ENCODE measurements around the gene ETV3.
A peak's percentile ranks its signal among the peaks of the same experiment; 100 is the strongest.
"Not testable (repeated sequence)": the region's sequence is repeated elsewhere in the genome, so short reads cannot be mapped to it uniquely, and the experiment has no call there.

The ETV3 gene

DNA sequence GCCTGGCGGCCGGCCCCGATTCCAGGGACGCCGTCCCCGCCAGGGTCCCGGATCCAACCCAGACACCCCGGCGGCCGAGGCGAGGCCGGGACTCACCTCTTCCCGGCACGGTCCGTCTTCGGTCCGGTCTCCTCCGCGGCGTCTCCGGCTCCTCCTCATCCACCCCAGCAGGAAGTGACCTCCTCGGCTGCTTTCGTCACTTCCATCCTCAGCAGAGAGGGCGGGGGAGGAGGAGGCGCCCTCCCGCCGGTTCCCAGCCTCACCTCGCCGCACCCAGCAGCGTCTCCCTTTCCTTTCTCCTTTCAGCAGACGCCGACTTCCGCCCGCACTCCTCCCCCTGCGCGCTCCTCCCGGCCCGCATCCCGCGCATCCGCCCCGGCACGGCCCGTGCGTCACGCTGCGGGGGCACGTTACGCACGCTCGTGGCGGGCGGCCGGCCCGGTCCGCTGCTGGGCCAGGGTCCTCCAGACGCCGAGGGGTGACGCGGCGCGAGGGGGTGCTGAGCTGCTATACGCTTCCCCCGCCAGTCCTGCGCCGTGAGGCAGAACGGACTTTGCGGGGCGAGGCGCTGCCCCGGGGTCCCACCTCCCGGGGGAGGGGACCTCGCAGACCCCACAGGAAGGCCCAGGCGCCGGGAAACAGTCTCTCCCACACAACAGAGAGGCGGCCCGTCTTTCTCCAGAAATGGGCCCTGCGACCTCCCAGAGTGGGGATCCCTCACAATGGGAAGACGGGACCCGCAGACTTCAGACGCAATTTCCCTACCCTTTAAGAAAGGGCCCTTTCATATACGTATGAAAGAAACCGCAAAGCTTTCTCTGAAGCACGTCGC, at the start of gene ETV3:
ETV3 (minus strand) TSS at position 176 of the 832 bp plus-strand sequence. CDS start 2,043 bp downstream, outside the sequence.
- Mint-ChIP-seq H3K27ac (peak within 1 kb of the TSS; percentile 91), H3K9me3 (no peaks in the 10 kb centered on the region), H3K36me3 (peaks cover 10% of the 10 kb centered on the region), H3K27me3 (no peaks in the 10 kb centered on the region), H3K4me1 (peaks cover 26% of the 10 kb centered on the region), H3K4me3 (peak within 1 kb of the TSS; percentile 92)
- ATAC-seq (ENCODE audit: low read depth) (peak; percentile 86), DNase-seq (ENCODE audit: low spot score in 2 of 2) (peak; percentile 66 to 75)

- no peak for DNase-seq (ENCODE audit: low spot score in 2 of 2)
- no peaks in the 10 kb centered on the region for H3K4me1 Mint-ChIP-seq
- H3K27ac Mint-ChIP-seq: no peak overlapping the region
Observed at GRCh38 chr1:157186281-157186992, 48.2 kb upstream of the ETV3 start.

DNA sequence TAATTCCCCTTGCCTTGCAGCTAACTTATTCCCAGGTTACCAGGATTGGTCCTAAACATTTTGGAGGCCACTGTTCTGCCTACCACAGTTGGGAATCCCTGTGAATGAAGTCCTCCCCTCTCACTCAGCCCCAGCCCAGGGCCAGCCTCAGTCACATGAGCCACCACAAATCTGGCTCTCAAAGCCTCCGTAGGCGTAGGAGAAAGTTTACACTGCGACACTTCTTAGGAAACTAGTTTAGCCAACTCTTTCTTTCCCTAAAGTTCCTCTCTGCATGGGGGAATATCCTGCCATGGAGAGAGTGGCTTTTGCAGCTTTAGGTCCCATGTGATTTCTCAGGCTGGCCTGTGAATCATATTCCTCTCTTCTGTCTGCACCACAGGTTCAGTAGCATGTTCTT, 45.7 kb upstream of the ETV3 start:
- Mint-ChIP-seq H3K27ac (no peak overlapping the region), H3K9me3 (no peaks in the 10 kb centered on the region), H3K36me3 (no peaks in the 10 kb centered on the region), H3K4me1 (no peaks in the 10 kb centered on the region), H3K27me3 (peaks cover 6% of the 10 kb centered on the region), H3K4me3 (no peak overlapping the region)
- ATAC-seq (ENCODE audit: low read depth) (no peak), DNase-seq (ENCODE audit: low spot score in 2 of 2) (no peak)

More at GRCh38 chr1:157186281-157186992, 48.2 kb upstream of the ETV3 start:
- Mint-ChIP-seq H3K4me3 (no peak overlapping the region), H3K9me3 (no peaks in the 10 kb centered on the region), H3K36me3 (no peaks in the 10 kb centered on the region), H3K27me3 (peaks cover 14% of the 10 kb centered on the region)
- no peak for ATAC-seq (ENCODE audit: low read depth)

DNA sequence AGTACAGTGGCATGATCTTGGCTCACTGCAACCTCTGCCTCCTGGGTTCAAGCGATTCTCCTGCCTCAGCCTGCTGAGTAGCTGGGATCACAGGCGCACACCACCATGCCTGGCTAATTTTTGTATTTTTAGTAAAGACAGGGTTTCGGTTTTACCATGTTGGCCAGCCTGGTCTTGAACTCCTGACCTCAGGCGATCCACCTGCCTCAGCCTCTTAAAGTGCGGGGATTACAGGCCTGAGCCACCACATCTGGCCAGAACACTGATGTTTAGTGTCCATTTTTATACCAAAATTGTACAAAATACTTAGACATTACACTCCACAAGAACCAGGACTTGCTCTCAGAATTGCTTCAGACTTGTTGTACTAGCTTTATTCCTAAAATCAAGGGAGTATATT, 44.2 kb upstream of the ETV3 start:
- not testable (repeated sequence) for H3K4me3 Mint-ChIP-seq; DNase-seq (ENCODE audit: low spot score in 2 of 2); H3K9me3 Mint-ChIP-seq; H3K27ac Mint-ChIP-seq; H3K36me3 Mint-ChIP-seq; H3K4me1 Mint-ChIP-seq; H3K27me3 Mint-ChIP-seq; ATAC-seq (ENCODE audit: low read depth)

DNA sequence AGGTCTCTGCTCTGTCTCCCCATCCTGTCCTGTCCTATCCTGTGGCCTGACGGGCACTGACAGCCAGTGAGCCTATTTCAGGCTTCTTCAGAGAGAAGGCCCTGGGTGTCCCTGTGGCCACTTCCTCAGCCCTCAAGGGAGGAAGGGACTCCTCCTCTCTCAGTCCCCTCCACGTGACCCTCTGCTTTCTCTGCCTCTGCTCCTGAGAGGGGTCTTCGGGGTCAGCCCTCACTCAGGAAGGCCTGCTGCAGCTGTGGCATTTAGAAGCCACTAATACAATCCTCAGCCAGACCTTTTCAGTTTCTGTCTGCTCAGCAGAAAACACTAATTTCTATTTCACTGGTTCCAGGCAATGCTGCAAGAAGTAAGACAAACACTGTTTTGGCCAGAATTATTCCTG, 43.6 kb upstream of the ETV3 start:
- Mint-ChIP-seq H3K27me3 (peaks cover 5% of the 10 kb centered on the region), H3K27ac (no peak overlapping the region), H3K4me1 (peaks cover 2% of the 10 kb centered on the region), H3K9me3 (no peaks in the 10 kb centered on the region), H3K4me3 (no peak overlapping the region), H3K36me3 (no peaks in the 10 kb centered on the region)
- ATAC-seq (ENCODE audit: low read depth): no peak
- DNase-seq (ENCODE audit: low spot score in 2 of 2): no peak

DNA sequence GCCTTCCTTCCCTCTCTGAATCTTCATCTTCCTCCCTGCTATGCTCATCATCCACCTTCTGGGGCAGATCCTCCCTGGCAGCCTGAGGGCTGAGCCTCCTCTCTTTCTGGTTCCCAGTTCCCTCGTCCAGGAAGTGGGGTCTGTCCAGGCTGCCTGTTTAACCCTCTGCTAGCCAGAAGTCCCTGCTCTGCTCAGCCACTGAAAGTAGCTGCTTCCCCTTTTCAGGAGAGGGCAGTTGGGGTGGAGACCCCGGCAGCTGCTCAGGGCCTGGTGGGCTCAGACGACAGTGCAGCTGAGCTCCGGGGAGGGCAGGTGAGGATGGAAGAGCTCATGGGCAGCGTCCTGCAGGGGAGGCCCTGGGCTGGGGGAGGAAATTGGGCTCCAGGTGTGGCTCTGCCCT, 43.1 kb upstream of the ETV3 start:
- Mint-ChIP-seq H3K27me3 (peaks cover 6% of the 10 kb centered on the region), H3K9me3 (no peaks in the 10 kb centered on the region), H3K4me1 (peaks cover 3% of the 10 kb centered on the region), H3K36me3 (no peaks in the 10 kb centered on the region), H3K27ac (no peak overlapping the region), H3K4me3 (no peak overlapping the region)
- DNase-seq (ENCODE audit: low spot score in 2 of 2): no peak
- ATAC-seq (ENCODE audit: low read depth): no peak

GRCh38 chr1:157178490-157178889, 40.3 kb upstream of the ETV3 start:
- Mint-ChIP-seq H3K27me3 (peaks cover 11% of the 10 kb centered on the region), H3K4me3 (no peak overlapping the region)

DNA sequence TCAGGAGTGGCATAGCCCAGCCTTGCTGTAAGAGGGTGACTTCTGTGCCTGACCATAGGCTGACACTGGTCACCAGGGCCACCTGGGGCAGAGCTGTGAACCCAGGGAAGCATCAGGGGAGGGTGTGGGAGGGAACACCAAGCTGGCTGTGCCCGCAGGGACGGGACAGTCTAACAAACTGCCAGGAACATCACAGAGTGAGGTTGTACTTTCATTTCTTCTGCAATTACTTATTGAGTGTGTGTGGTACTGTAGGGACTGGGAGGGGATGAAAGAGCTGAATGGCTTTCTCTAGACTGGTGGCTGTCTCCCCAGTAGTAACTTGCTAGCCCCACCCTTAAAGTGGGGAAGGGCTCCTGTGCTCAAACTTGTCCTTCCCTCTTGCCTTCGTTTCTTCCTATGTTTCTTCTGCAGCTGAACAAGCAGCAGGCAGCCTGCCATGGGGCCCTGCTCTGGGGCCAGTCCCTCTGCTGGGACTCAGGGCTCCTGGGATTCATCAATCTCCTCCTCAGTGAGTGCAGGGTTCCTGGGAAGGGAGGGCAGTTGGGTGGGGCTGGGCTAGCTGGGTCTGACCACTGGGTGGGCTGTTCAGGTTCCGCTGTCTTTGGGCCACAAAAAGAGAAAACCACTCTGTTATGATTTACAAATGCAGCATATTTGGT, 39.7 kb upstream of the ETV3 start:
- H3K27me3 Mint-ChIP-seq: peaks cover 15% of the 10 kb centered on the region
- H3K4me3 Mint-ChIP-seq: no peak overlapping the region
- H3K9me3 Mint-ChIP-seq: no peaks in the 10 kb centered on the region
- ATAC-seq (ENCODE audit: low read depth) (no peak), DNase-seq (ENCODE audit: low spot score in 2 of 2) (no peak)
- H3K27ac Mint-ChIP-seq: no peak overlapping the region
- no peaks in the 10 kb centered on the region for H3K36me3 Mint-ChIP-seq
- H3K4me1 Mint-ChIP-seq: peaks cover 3% of the 10 kb centered on the region

More at GRCh38 chr1:157178490-157178889, 40.3 kb upstream of the ETV3 start:
- H3K4me1 Mint-ChIP-seq: peaks cover 3% of the 10 kb centered on the region
- ATAC-seq (ENCODE audit: low read depth) (no peak), DNase-seq (ENCODE audit: low spot score in 2 of 2) (no peak)
- no peaks in the 10 kb centered on the region for H3K9me3 Mint-ChIP-seq
- no peak overlapping the region for H3K27ac Mint-ChIP-seq
- H3K36me3 Mint-ChIP-seq: no peaks in the 10 kb centered on the region

- Mint-ChIP-seq H3K4me1 (peaks cover 3% of the 10 kb centered on the region), H3K27ac (no peak overlapping the region), H3K4me3 (no peak overlapping the region), H3K27me3 (peaks cover 15% of the 10 kb centered on the region), H3K36me3 (no peaks in the 10 kb centered on the region), H3K9me3 (no peaks in the 10 kb centered on the region)
- peak; percentile 10 for ATAC-seq (ENCODE audit: low read depth)
- no peak for DNase-seq (ENCODE audit: low spot score in 2 of 2)
Observed at GRCh38 chr1:157176591-157177121, 38.5 kb upstream of the ETV3 start.

DNA sequence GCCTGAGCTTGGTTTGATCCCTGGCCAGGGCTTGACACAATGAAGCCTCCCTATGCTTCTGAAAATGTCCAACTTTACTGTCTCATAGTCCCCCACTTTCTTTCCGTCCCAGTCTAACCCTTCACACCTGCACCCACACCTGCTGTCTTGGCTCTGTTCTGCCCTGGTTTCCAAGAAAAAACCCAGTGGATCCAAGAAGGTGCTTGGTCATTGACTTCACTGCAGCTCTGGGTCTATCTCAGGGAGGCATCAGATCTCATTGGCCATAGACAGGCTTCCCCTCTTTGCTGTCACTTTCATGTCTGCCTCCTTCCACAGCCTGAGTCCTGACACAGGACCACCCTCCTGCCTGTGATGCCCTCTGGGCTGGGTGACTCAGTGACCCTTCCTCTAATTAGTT, 37.8 kb upstream of the ETV3 start:
- Mint-ChIP-seq H3K9me3 (no peaks in the 10 kb centered on the region), H3K27ac (no peak overlapping the region), H3K4me1 (peaks cover 3% of the 10 kb centered on the region), H3K36me3 (no peaks in the 10 kb centered on the region), H3K27me3 (peaks cover 15% of the 10 kb centered on the region), H3K4me3 (no peak overlapping the region)
- DNase-seq (ENCODE audit: low spot score in 2 of 2): no peak
- no peak for ATAC-seq (ENCODE audit: low read depth)

DNA sequence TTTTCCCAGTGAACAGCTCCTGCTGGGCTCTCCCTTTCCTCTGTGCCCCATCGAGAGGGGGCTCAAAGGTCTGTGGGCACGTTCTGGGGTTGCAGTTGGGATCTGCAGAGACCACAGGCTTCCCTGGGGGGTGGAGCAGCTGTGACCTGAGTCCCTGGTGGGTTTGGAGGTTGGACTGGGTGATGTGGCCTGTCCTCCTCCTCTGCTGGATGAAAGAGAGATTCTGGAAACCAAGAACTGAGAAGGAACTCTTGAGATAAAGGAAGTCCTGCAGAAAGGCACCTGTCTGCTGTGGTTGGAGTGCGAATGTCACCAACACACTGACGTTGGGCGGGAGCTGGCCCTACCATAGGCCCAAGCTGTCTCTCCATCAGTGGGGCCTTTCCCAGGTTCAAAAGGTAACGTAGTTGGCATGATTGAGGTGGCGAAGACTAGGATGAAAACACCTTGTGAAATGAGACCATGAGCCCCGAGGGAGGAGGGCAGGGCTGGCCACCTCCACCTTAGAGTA, 35.8 kb upstream of the ETV3 start:
- ATAC-seq (ENCODE audit: low read depth) (no peak), DNase-seq (ENCODE audit: low spot score in 2 of 2) (no peak)
- Mint-ChIP-seq H3K27ac (no peak overlapping the region), H3K4me3 (no peak overlapping the region), H3K36me3 (no peaks in the 10 kb centered on the region), H3K4me1 (peaks cover 3% of the 10 kb centered on the region), H3K27me3 (peaks cover 22% of the 10 kb centered on the region), H3K9me3 (no peaks in the 10 kb centered on the region)

DNA sequence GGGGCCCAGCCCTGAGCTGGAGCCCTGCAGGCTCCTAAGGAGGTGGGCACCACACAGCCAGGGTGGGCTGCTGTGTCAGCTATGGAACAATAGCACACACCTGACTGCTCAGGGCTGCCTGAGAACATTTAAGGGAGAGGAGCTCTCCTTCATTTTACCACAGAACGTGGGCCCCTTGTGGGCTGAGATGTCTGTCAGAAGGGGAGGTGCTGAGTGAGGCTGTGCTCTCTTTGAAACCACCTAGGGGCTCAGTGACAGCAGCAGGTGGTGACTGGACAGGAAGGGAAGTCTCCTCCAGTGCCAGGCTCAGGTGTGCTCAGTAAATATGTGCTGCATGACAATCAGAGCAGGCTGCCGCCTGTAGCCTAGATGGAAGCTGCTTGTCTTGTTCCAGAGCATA, 35.0 kb upstream of the ETV3 start:
- not testable (repeated sequence) for ATAC-seq (ENCODE audit: low read depth); DNase-seq (ENCODE audit: low spot score in 2 of 2); H3K36me3 Mint-ChIP-seq; H3K9me3 Mint-ChIP-seq; H3K27ac Mint-ChIP-seq; H3K4me1 Mint-ChIP-seq; H3K4me3 Mint-ChIP-seq
- H3K27me3 Mint-ChIP-seq: peaks cover 25% of the 10 kb centered on the region

GRCh38 chr1:157172591-157172990, 34.4 kb upstream of the ETV3 start:
- not testable (repeated sequence) for H3K4me1 Mint-ChIP-seq; ATAC-seq (ENCODE audit: low read depth); DNase-seq (ENCODE audit: low spot score in 2 of 2); H3K9me3 Mint-ChIP-seq; H3K27ac Mint-ChIP-seq; H3K36me3 Mint-ChIP-seq; H3K4me3 Mint-ChIP-seq
- H3K27me3 Mint-ChIP-seq: peaks cover 27% of the 10 kb centered on the region

Data from memory B cell (primary cell).